ENCODE measurements around the gene PCYT2. TPM values are rescaled to one million over a fixed set of nuclear protein-coding genes. Genes with fewer than 3 reads are reported as not detected.

PCYT2 gene
- total RNA-seq, 1 donor from 2014 or later: 6.8 TPM

DNA sequence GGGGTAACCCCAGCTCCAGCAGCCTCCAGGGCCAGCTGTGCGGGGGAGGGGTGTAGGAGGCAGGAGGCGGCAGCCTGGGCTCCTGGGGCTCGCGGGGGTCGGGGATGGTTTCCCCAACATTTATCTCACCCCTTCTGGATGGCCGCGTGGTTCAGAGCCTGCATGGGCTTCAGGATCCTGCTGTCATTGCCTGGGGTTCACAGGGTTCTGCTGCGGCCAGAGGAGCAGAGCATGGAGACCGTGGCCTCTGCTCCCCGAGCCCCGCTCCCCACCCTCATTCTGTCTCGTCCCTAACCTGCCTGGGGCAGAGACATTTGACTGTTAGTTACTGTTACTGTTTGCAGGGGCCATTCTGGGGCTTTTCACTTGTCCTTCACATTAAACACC, 31.0 kb upstream of the PCYT2 start:
- Histone ChIP-seq H3K36me3 (no peaks in the 10 kb centered on the region), H3K79me2 (ENCODE audit: low read depth) (no peaks in the 10 kb centered on the region), H3K4me3 (no peak overlapping the region), H3K9me3 (ENCODE audit: low read depth) (no peaks in the 10 kb centered on the region), H3K4me1 (peaks cover 21% of the 10 kb centered on the region), H3K9ac (no peak overlapping the region), H3K27me3 (peaks cover 32% of the 10 kb centered on the region), H2AFZ (replicated peaks) (no peak overlapping the region), H4K20me1 (ENCODE audit: low read depth) (no peaks in the 10 kb centered on the region), H3K4me2 (peak overlapping the region; percentile 70), H3F3A (ENCODE audit: low read depth) (peaks cover 14% of the 10 kb centered on the region), H3K27ac (no peak overlapping the region)
- no peak for TF ChIP-seq EZH2 (IDR thresholded peaks at IDR 0.05)
- TF ChIP-seq EZH2phosphoT487 (IDR thresholded peaks at IDR 0.05): no peak
- TF ChIP-seq CTCF (IDR thresholded peaks at IDR 0.05): no peak
- Mint-ChIP-seq H3K9me3 (no peaks in the 10 kb centered on the region), H3K4me1 (peaks cover 10% of the 10 kb centered on the region), H3K27me3 (ENCODE audit: insufficient read depth, low read depth) (peaks cover 9% of the 10 kb centered on the region), H3K27ac (no peak overlapping the region), H3K4me3 (peak overlapping the region; percentile 55), H3K36me3 (no peaks in the 10 kb centered on the region)
- DNase-seq (ENCODE audit: low spot score): no peak

DNA sequence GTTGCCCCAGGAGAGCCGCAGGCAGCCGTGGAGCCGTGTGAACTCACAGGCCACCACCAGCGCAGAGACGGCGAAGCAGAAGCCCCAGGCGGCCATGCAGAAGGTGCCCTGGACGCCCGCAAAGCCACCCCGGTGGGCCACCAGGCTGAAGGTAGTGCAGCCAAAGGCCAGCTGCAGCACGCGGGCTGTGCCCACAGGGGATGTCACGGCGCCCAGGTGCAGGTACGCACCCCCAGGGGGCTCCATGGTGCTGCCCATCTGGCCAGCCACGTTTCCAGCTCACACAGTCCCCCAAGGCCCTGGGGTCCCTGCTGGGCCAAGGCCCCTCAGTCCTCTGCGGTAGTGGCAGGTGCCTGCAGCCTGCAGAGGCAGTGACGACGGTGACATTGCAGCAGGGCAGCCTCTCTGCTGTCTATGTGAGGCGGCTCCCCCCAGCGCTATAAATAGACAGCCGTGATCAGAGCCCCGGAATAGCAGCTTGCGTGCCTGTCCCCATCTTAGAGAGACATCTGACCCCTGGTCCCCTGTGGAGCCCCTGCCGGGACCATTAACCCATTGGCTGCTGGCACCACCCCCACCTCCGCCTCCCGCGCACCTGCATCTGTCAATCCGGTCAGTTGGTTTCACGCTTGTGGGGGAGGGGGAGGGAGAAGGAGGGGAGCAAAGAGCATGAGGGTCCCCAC, 30.4 kb upstream of the PCYT2 start:
- Mint-ChIP-seq H3K9me3 (no peaks in the 10 kb centered on the region), H3K4me3 (no peak overlapping the region), H3K36me3 (no peaks in the 10 kb centered on the region), H3K27me3 (ENCODE audit: insufficient read depth, low read depth) (peaks cover 9% of the 10 kb centered on the region), H3K4me1 (peaks cover 8% of the 10 kb centered on the region), H3K27ac (no peak overlapping the region)
- no peak overlapping the region for H3K27ac ChIP-seq
- no peaks in the 10 kb centered on the region for H3K36me3 ChIP-seq
- peaks cover 34% of the 10 kb centered on the region for H3K27me3 ChIP-seq
- DNase-seq (ENCODE audit: low spot score): peak; percentile 62
- H3K9me3 ChIP-seq (ENCODE audit: low read depth): no peaks in the 10 kb centered on the region
- H3K4me1 ChIP-seq: peaks cover 21% of the 10 kb centered on the region
- H2AFZ ChIP-seq (replicated peaks): no peak overlapping the region
- H3K4me2 ChIP-seq: peak overlapping the region; percentile 70
- H4K20me1 ChIP-seq (ENCODE audit: low read depth): no peaks in the 10 kb centered on the region
- TF ChIP-seq EZH2phosphoT487 (IDR thresholded peaks at IDR 0.05) (no peak), CTCF (IDR thresholded peaks at IDR 0.05) (no peak), EZH2 (IDR thresholded peaks at IDR 0.05) (no peak)
- H3K79me2 ChIP-seq (ENCODE audit: low read depth): no peaks in the 10 kb centered on the region
- peaks cover 14% of the 10 kb centered on the region for H3F3A ChIP-seq (ENCODE audit: low read depth)
- H3K9ac ChIP-seq: no peak overlapping the region
- no peak overlapping the region for H3K4me3 ChIP-seq

GRCh38 chr17:81940538-81941483, 29.6 kb upstream of the PCYT2 start:
- H3K27me3 ChIP-seq: peaks cover 36% of the 10 kb centered on the region
- Mint-ChIP-seq H3K4me1 (peaks cover 10% of the 10 kb centered on the region), H3K27me3 (ENCODE audit: insufficient read depth, low read depth) (peaks cover 11% of the 10 kb centered on the region), H3K27ac (peak overlapping the region; percentile 37), H3K36me3 (no peaks in the 10 kb centered on the region), H3K9me3 (no peaks in the 10 kb centered on the region), H3K4me3 (no peak overlapping the region)
- H3K4me3 ChIP-seq: no peak overlapping the region
- H2AFZ ChIP-seq (replicated peaks): no peak overlapping the region
- DNase-seq (ENCODE audit: low spot score): no peak
- H3K4me1 ChIP-seq: peaks cover 21% of the 10 kb centered on the region
- H3K79me2 ChIP-seq (ENCODE audit: low read depth): peaks cover 5% of the 10 kb centered on the region
- TF ChIP-seq EZH2phosphoT487 (IDR thresholded peaks at IDR 0.05) (no peak), EZH2 (IDR thresholded peaks at IDR 0.05) (no peak), CTCF (IDR thresholded peaks at IDR 0.05) (no peak)
- no peaks in the 10 kb centered on the region for H3K36me3 ChIP-seq
- H3K9me3 ChIP-seq (ENCODE audit: low read depth): no peaks in the 10 kb centered on the region
- no peaks in the 10 kb centered on the region for H4K20me1 ChIP-seq (ENCODE audit: low read depth)
- peak overlapping the region; percentile 70 for H3K4me2 ChIP-seq
- peaks cover 14% of the 10 kb centered on the region for H3F3A ChIP-seq (ENCODE audit: low read depth)
- no peak overlapping the region for H3K9ac ChIP-seq
- H3K27ac ChIP-seq: no peak overlapping the region

Data from neural progenitor cell (in vitro differentiated cells).